Panc1 (cell line): ENCODE data around the gene SMG1.

ENCODE experiments used
- CTCF ChIP-seq: fragments of 450-650 bp; IDR thresholded peaks from 2 replicates; pipeline ENCODE4 v1.5.1; 2017; ENCODE audit warnings: mild to moderate bottlenecking
- POLR2AphosphoS5 ChIP-seq: IDR thresholded peaks from 2 replicates; pipeline ENCODE4 v1.6.1; 2012; ENCODE audit warnings: mild to moderate bottlenecking, low read depth, low read length, moderate library complexity
- REST ChIP-seq, 2 experiments: IDR thresholded peaks; 2 replicates each; pipeline ENCODE4 v1.6.1; 2011 to 2012; ENCODE audit warnings: low read depth in 2 of 2, control low read depth in 1 of 2, low read length in 1 of 2, mild to moderate bottlenecking in 1 of 2, moderate library complexity in 1 of 2; ENCODE audit not compliant: insufficient read depth in 1 of 2
- SIN3A ChIP-seq: IDR thresholded peaks from 2 replicates; pipeline ENCODE4 v1.6.1; 2012; ENCODE audit warnings: low read depth, mild to moderate bottlenecking, low read length, moderate library complexity, borderline replicate concordance; ENCODE audit not compliant: insufficient read depth

GRCh38 chr16:18789515-18789849, 136.7 kb downstream of the SMG1 start:
- no peak for TF ChIP-seq CTCF
- TF ChIP-seq POLR2AphosphoS5, result no peak
- no peak for TF ChIP-seq SIN3A
- no peak for TF ChIP-seq REST (IDR thresholded peaks at IDR 0.05; ENCODE audit: insufficient read depth in 1 of 2, low read depth in 2 of 2, low read length in 1 of 2)
